A673 (cell line): ENCODE results near the gene RPL35A. TPM values are rescaled to one million over a fixed set of nuclear protein-coding genes. Genes with fewer than 3 reads are reported as not detected.

Source experiments
- BruUV-seq: library from RNA; stranded (reverse); fragments of 400-500 nt; replicated peaks from 2 replicates; lab custom pipeline; 2021; lab: Mats Ljungman, UMichigan
- CTCF ChIA-PET: fragments of 300-600 bp; sonication (Branson Sonifier 250); formaldehyde crosslinking; loops from one replicate; lab custom pipeline; 2022; ENCODE audit warnings: antibody characterized with exemption; lab: Charles Lee
- POLR2A ChIA-PET: fragments of 300-600 bp; sonication (Branson Sonifier 250); formaldehyde crosslinking; loops from one replicate; lab custom pipeline; 2022; ENCODE audit warnings: antibody characterized with exemption; ENCODE audit not compliant: low non-redundant PET; lab: Charles Lee
- DNase-seq: peaks from one replicate; pipeline ENCODE4 v3.0.0-alpha.2; 2015; ENCODE audit warnings: low spot score
- H3K27ac ChIP-seq: fragments of 200-600 bp; sonication (generic); 2 replicates; pipeline ENCODE4 v1.5.1; 2016; ENCODE audit warnings: mixed run types, low read depth, mild to moderate bottlenecking, mixed read lengths, antibody characterized with exemption, low read length; ENCODE audit not compliant: poor library complexity, severe bottlenecking
- H3K27me3 ChIP-seq: fragments of 200-600 bp; sonication (generic); replicated peaks from 2 replicates; pipeline ENCODE4 v1.6.1; 2017; ENCODE audit warnings: mixed run types, low read depth, mild to moderate bottlenecking, mixed read lengths, antibody characterized with exemption, low read length; ENCODE audit not compliant: insufficient read depth, poor library complexity
- H3K36me3 ChIP-seq: fragments of 200-600 bp; sonication (generic); 2 replicates; pipeline ENCODE4 v1.6.1; 2016; ENCODE audit warnings: mixed run types, mild to moderate bottlenecking, mixed read lengths, antibody characterized with exemption, low read length; ENCODE audit not compliant: insufficient read depth, poor library complexity, severe bottlenecking
- H3K4me1 ChIP-seq: fragments of 200-600 bp; sonication (generic); 2 replicates; pipeline ENCODE4 v1.6.1; 2017; ENCODE audit warnings: mixed run types, mild to moderate bottlenecking, mixed read lengths, antibody characterized with exemption, low read length; ENCODE audit not compliant: insufficient read depth, poor library complexity, severe bottlenecking
- H3K4me3 ChIP-seq: fragments of 200-600 bp; sonication (generic); 2 replicates; pipeline ENCODE4 v1.5.1; 2016; ENCODE audit warnings: low read depth, mixed run types, mild to moderate bottlenecking, mixed read lengths, low read length; ENCODE audit not compliant: poor library complexity, severe bottlenecking
- H3K9me3 ChIP-seq: fragments of 200-600 bp; sonication (generic); 2 replicates; pipeline ENCODE4 v1.6.1; 2016; ENCODE audit warnings: mixed run types, low read depth, mild to moderate bottlenecking, mixed read lengths, antibody characterized with exemption, low read length; ENCODE audit not compliant: poor library complexity, severe bottlenecking
- CTCF ChIP-seq: fragments of 300-800, 200-600 bp; sonication (generic); conservative IDR thresholded peaks from 2 replicates; pipeline ENCODE4 v1.5.1; 2017; ENCODE audit warnings: low read depth, mild to moderate bottlenecking, antibody characterized with exemption, low read length, moderate library complexity, mixed read lengths
- EZH2 ChIP-seq: fragments of 200-600 bp; sonication (generic); IDR thresholded peaks from 2 replicates; pipeline ENCODE4 v1.6.1; 2017; ENCODE audit warnings: borderline replicate concordance, low read depth, mild to moderate bottlenecking, mixed read lengths, antibody characterized with exemption, low read length; ENCODE audit not compliant: poor library complexity, severe bottlenecking
- intact Hi-C: fragments of 100-400 bp; cut with micrococcal nuclease; formaldehyde crosslinking; loops from one replicate; pipeline ENCODE4 v1.10.0; 2022; ENCODE audit not compliant: unreplicated experiment
- total RNA-seq: library from RNA; stranded (reverse); gene quantifications from 2 replicates; pipeline ENCODE4 v1.2.3, GENCODE V29; 2021

RPL35A gene
- total RNA-seq, 1 experiment from 2014 or later: 1,102 TPM

DNA sequence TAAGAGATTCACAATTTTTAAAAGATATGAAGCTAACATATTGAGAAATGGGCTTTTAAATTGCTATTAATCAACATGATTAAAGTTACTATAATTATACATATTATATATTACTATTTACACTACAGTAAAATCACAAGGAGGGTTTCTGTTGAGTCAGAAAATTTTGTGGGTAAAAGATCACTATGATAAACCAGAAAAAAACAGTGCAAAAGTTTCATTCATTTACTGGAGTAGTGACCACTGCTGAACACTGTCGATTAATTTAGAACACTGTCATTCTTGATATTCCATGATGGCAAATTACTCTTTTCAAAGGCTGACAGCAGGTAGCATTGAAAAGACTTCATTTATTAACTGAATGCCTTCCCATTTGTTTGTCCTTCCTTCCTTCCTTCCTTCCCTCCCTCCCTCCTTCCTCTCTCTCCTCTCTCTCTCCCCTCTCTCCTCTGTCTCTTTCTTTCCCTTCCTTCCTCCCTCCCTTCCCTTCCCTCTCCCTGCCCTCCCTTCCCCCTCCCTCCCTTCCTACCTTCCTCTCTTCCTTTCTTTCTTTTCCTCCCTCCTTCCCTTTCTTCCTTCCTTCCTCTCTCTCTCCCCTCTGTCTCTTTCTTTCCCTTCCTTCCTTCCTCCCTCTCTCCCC, 9.1 kb upstream of the RPL35A start:
- no peak overlapping the region for H3K4me3 ChIP-seq
- TF ChIP-seq CTCF (no peak), EZH2 (no peak)
- CTCF ChIA-PET: no interaction called here
- no TSS peak for BruUV-seq
- no peak overlapping the region for H3K27ac ChIP-seq
- intact Hi-C loops: loop anchor here (5.0 to 10.0 kb wide), 2 partner anchors 34 to 346 kb away; no protein-coding TSS in a partner anchor
- no peaks in the 10 kb centered on the region for H3K9me3 ChIP-seq
- H3K4me1 ChIP-seq: peaks cover 3% of the 10 kb centered on the region
- POLR2A ChIA-PET: no interaction called here
- no peaks in the 10 kb centered on the region for H3K27me3 ChIP-seq
- no peak for DNase-seq
- H3K36me3 ChIP-seq: no peaks in the 10 kb centered on the region

GRCh38 chr3:197942956-197943556, 6.9 kb upstream of the RPL35A start:
- no peak for TF ChIP-seq EZH2
- TF ChIP-seq CTCF: peak; percentile 83
- H3K27ac ChIP-seq: no peak overlapping the region
- peak; percentile 73 for DNase-seq
- H3K9me3 ChIP-seq: no peaks in the 10 kb centered on the region
- ChIA-PET CTCF (interaction anchor here (0.8 to 1.0 kb wide), 3 partner anchors 18 to 37 kb away, joined by 3 to 4 read pairs (median 3); no protein-coding TSS in a partner anchor), POLR2A (no interaction called here)
- no TSS peak for BruUV-seq
- H3K36me3 ChIP-seq: no peaks in the 10 kb centered on the region
- H3K4me3 ChIP-seq: no peak overlapping the region
- no peaks in the 10 kb centered on the region for H3K4me1 ChIP-seq
- no peaks in the 10 kb centered on the region for H3K27me3 ChIP-seq
- intact Hi-C loops: loop anchor here (5.0 to 10.0 kb wide), 2 partner anchors 36 to 348 kb away; no protein-coding TSS in a partner anchor

DNA sequence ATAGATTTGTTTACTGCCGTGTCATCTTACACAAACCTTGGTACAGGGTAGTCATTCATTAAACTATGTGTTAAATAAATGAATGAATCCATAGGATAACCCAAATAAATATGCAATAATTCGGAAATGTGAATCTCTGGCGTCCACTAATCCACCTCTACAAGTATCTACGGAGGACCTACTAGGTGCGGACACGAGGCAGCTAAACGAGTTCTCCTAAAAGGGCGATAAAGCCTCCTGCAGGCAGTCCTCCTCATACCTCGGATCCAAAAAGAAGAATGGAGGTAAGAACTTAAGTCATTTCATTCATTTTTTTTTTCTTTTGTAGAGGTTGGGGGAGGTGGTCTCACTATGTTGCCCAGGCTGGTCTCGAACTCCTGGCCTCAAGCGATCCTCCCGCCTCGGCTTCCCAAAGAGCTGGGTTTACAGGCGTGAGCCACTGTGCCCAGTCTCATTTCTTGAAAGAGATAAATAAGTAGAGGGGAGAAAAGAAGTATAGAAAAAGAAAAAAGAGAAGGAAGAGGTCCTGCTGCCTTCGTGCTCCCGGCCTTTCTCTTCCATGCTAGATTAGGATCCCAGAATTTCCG, 706 bp upstream of the RPL35A start:
- TF ChIP-seq CTCF: no peak
- no peak for TF ChIP-seq EZH2
- Histone ChIP-seq H3K27me3 (no peaks in the 10 kb centered on the region), H3K4me1 (peaks cover 21% of the 10 kb centered on the region), H3K27ac (peak overlapping the region; percentile 96), H3K4me3 (peak overlapping the region; percentile 77), H3K36me3 (peaks cover 39% of the 10 kb centered on the region), H3K9me3 (no peaks in the 10 kb centered on the region)
- intact Hi-C loops: loop anchor here (10.0 kb wide), 1 partner anchor 354 kb away; no protein-coding TSS in a partner anchor
- CTCF ChIA-PET: no interaction called here
- no peak for DNase-seq
- POLR2A ChIA-PET: interaction anchor here (0.5 kb wide), 1 partner anchor 23 kb away, joined by 3 read pairs; no protein-coding TSS in a partner anchor
- BruUV-seq: TSS peak; percentile 77
